ENCODE measurements around the gene TEX47.

DNA sequence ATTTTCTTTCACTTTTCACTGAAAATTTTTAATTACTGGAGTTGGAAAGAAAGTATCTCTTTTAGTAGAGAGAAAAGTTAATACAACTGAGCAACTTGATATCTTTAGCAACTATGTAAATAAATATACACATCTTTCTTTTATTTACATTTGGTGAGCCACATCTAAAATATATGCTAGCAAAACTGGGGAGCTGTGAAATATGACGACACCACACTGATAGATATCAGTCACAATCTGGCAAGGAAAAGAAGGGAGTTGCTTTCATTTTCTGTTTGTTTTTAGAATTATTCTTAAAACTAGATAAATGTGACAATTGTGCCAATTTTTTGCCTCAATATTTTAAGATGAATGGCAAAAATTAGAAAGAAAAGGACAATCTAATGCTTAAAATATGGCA lies 38.7 kb downstream of the TEX47 start:
- TF ChIP-seq POLR2A (IDR thresholded peaks at IDR 0.05), result no peak
- TF ChIP-seq, protein P1, sequence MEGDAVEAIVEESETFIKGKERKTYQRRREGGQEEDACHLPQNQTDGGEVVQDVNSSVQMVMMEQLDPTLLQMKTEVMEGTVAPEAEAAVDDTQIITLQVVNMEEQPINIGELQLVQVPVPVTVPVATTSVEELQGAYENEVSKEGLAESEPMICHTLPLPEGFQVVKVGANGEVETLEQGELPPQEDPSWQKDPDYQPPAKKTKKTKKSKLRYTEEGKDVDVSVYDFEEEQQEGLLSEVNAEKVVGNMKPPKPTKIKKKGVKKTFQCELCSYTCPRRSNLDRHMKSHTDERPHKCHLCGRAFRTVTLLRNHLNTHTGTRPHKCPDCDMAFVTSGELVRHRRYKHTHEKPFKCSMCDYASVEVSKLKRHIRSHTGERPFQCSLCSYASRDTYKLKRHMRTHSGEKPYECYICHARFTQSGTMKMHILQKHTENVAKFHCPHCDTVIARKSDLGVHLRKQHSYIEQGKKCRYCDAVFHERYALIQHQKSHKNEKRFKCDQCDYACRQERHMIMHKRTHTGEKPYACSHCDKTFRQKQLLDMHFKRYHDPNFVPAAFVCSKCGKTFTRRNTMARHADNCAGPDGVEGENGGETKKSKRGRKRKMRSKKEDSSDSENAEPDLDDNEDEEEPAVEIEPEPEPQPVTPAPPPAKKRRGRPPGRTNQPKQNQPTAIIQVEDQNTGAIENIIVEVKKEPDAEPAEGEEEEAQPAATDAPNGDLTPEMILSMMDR (IDR thresholded peaks at IDR 0.05 in 8 of 11, conservative IDR thresholded peaks at IDR 0.05 in 3 of 11), result no peak

Data from spleen (tissue), 7 donors.